HAP-1 (cell line): ENCODE results near the gene TDRD9.

Experiments used
- DNase-seq, 2 experiments: peaks; one replicate each; pipeline ENCODE4 v3.0.0-alpha.2; 2016 to 2020; ENCODE audit warnings: low spot score in 2 of 2
- H3K27me3 ChIP-seq: fragments of 250-450 bp; sonication (Bioruptor Pico); 2 replicates; pipeline ENCODE4 v1.5.1; 2020; ENCODE audit warnings: low read depth, mild to moderate bottlenecking, moderate library complexity
- H3K36me3 ChIP-seq: fragments of 250-450 bp; sonication (Bioruptor Pico); replicated peaks from 2 replicates; pipeline ENCODE4 v1.5.1; 2020; ENCODE audit warnings: mild to moderate bottlenecking
- H3K4me1 ChIP-seq: fragments of 250-450 bp; sonication (Bioruptor Pico); 2 replicates; pipeline ENCODE4 v1.5.1; 2020; ENCODE audit warnings: mild to moderate bottlenecking
- H3K4me3 ChIP-seq: fragments of 250-450 bp; sonication (Bioruptor Pico); 2 replicates; pipeline ENCODE4 v1.5.1; 2020; ENCODE audit warnings: mild to moderate bottlenecking, moderate library complexity
- H3K9me3 ChIP-seq: fragments of 250-450 bp; sonication (Bioruptor Pico); 2 replicates; pipeline ENCODE4 v1.5.1; 2020; ENCODE audit warnings: mild to moderate bottlenecking, moderate library complexity
- in situ Hi-C: fragments of 300-500 bp; cut with MboI; formaldehyde crosslinking; loops from 3 replicates; pipeline ENCODE4 v1.14.3; 2020; ENCODE audit warnings: low sequenced_read_pairs, inconsistent platforms, mixed read lengths

Gene TDRD9

DNA sequence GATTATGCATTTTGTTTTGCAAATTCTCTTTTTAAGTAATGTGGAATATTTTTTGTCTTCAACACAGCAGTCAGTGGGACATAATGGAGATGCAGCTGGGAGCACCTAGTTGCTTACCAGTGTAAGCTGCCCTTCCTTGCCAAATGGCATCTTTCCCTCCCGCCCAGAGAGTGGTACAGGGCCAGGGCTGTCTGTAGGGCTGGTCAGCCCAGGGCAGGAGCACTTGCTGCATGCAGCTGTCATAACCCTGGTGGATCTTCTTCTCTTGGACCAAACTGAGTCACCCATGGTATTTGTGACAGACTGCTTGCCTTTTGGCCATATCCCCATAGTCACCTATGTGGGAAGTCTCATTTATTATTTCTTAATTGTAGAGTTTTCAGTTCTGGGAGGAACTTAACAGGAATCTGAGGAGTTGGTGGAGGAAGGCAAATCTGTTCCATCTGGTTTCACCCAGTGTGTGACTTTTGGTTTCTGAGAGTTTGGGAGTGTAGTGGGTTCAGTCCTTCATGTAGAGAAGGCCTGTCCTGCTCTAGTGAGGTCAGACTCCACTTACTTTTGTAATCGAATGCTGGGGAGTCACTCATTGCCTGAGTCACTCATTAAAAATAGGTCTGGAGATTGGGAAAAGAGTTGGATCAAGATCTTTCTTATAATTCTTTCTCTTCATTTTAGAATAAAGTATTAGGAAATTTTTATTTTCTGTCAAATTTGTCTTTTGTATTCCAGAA, 95.2 kb downstream of the TDRD9 start:
- DNase-seq, result no peak

GRCh38 chr14:104025534-104025933, 97.3 kb downstream of the TDRD9 start:
- Histone ChIP-seq H3K27me3 (peaks cover 8% of the 10 kb centered on the region; the same call in 1 of the 2 replicates), H3K4me1 (no peaks in the 10 kb centered on the region), H3K36me3 (no peaks in the 10 kb centered on the region), H3K9me3 (no peaks in the 10 kb centered on the region), H3K4me3 (no peak overlapping the region)
- in situ Hi-C loops, result no loop called here
- no peak for DNase-seq

More for the DNA sequence above, 95.2 kb downstream of the TDRD9 start:
- Histone ChIP-seq H3K4me3 (no peak overlapping the region), H3K36me3 (no peaks in the 10 kb centered on the region), H3K27me3 (0 out of 2 replicates have a peak, but pooled peaks cover 8% of the 10 kb centered on the region), H3K9me3 (no peaks in the 10 kb centered on the region), H3K4me1 (no peaks in the 10 kb centered on the region)
- in situ Hi-C loops, result no loop called here

- in situ Hi-C loops, result no loop called here
These were observed 97.8 kb downstream of the TDRD9 start for GRCh38 chr14:104026024-104026423.

GRCh38 chr14:104030958-104031357, 102.7 kb downstream of the TDRD9 start:
- Histone ChIP-seq H3K27me3 (peaks cover 11% of the 10 kb centered on the region), H3K4me1 (no peaks in the 10 kb centered on the region), H3K4me3 (no peak overlapping the region), H3K36me3 (no peaks in the 10 kb centered on the region), H3K9me3 (no peaks in the 10 kb centered on the region)
- in situ Hi-C loops, result no loop called here
- DNase-seq, result no peak

More at GRCh38 chr14:104026024-104026423, 97.8 kb downstream of the TDRD9 start:
- Histone ChIP-seq H3K4me1 (no peaks in the 10 kb centered on the region), H3K36me3 (no peaks in the 10 kb centered on the region), H3K4me3 (no peak overlapping the region), H3K9me3 (no peaks in the 10 kb centered on the region), H3K27me3 (peaks cover 8% of the 10 kb centered on the region; the same call in 1 of the 2 replicates)
- DNase-seq, result no peak

GRCh38 chr14:104031384-104031783, 103.1 kb downstream of the TDRD9 start:
- Histone ChIP-seq H3K9me3 (no peaks in the 10 kb centered on the region), H3K36me3 (no peaks in the 10 kb centered on the region), H3K27me3 (peaks cover 11% of the 10 kb centered on the region), H3K4me1 (no peaks in the 10 kb centered on the region), H3K4me3 (no peak overlapping the region)
- in situ Hi-C loops, result no loop called here
- no peak for DNase-seq

DNA sequence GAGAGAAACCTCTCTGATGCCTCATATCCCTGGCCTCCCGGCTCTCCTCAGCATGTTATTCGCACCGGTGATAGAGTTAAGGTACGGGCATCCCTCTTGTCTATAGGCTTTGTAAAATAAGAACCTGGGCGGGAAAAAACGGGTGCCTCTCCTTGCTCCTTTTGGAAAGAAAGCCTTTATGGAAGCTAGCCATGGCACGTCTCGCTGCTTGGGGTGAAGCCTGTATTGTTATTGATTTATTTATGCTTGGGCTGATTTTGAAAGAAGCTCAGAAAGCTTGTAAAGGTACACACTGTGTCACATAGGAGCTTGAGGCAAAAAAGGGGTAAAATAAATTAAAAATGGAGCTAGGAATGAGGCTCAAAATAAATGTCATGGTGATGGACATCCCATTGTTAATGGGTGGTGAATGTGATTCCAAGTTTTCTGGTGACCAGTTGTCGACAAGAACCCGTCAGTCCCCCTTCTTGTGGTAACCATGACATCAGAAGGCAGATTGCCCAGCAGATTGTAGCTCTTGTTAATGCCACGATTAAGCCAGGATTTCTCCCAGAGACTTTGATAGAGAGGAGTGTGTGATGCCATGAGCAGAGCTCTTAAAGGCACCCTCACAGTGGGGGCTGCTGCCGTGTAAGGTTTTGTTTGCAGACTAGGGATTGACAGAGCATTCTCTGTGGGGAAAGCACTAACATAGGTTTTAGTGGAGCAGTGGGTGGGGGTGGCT, 106.9 kb downstream of the TDRD9 start:
- in situ Hi-C loops, result no loop called here

DNA sequence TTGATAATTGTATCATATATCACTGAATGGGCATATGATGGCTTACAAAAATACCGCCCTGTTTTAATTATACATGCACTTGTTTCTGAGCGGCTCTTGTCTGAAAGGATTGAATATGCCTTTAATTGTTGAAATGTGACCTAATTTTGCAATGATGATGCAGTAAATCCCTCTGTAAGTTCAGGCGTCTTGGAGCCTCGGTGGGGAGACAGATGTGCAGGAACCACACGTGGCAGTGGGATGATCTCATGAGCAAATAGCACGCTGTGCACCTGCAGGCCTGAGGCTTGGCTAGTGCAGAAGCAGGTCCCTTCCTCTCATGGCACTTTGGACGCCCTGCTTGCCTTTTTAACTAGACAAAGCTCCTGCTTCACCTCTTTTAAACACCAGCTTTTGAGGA, 108.0 kb downstream of the TDRD9 start:
- Histone ChIP-seq H3K36me3 (no peaks in the 10 kb centered on the region), H3K4me3 (no peak overlapping the region), H3K4me1 (no peaks in the 10 kb centered on the region), H3K27me3 (peaks cover 4% of the 10 kb centered on the region; the same call in 1 of the 2 replicates), H3K9me3 (no peaks in the 10 kb centered on the region)
- in situ Hi-C loops, result no loop called here
- DNase-seq, result no peak

More for the DNA sequence above, 106.9 kb downstream of the TDRD9 start:
- Histone ChIP-seq H3K27me3 (peaks cover 4% of the 10 kb centered on the region; the same call in 1 of the 2 replicates), H3K4me1 (no peaks in the 10 kb centered on the region), H3K36me3 (no peaks in the 10 kb centered on the region), H3K9me3 (no peaks in the 10 kb centered on the region), H3K4me3 (no peak overlapping the region)
- no peak for DNase-seq

DNA sequence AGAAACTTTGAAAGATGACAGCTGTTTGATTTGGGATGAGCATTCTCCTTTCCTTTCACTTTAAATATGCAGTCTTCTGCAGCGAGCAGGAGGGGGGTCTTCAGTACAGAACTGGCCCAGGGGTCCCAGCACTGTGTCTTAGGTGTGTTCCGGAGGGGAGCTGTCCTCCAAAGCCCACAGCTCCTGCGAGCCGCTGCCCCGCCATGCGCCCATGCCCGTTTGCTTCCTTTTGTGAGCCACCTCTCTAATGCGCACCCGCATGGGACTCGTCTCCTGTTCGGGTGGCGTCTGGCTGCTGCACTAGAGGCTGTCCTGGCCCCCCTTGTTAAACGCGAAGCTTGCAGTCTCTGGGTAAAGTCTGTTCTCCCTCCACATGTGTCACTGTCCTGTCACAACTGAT, 108.8 kb downstream of the TDRD9 start:
- no peaks in the 10 kb centered on the region for H3K9me3 ChIP-seq
- no peaks in the 10 kb centered on the region for H3K27me3 ChIP-seq
- in situ Hi-C loops, result no loop called here
- DNase-seq, result no peak
- no peaks in the 10 kb centered on the region for H3K36me3 ChIP-seq
- no peaks in the 10 kb centered on the region for H3K4me1 ChIP-seq
- no peak overlapping the region for H3K4me3 ChIP-seq

DNA sequence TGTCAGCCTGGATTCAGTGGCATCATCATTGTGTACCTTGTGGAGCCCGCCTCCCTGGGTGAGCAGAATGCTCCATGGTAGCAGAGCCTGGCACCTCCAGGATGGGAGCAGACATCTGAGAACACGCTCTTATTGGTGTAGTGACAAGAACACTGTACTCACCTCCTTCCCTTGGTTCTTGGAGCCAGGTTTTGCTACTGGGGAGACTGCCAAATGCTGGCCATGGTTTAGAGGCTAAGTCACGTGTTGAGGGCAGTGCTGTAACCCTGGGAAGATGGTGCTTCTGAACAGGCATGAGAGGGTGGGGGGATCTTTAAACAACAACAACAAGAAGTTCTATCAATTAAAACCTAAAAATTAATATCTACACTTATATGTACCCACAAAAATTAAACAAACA, 109.6 kb downstream of the TDRD9 start:
- DNase-seq, result no peak
- Histone ChIP-seq H3K4me1 (no peaks in the 10 kb centered on the region), H3K4me3 (no peak overlapping the region), H3K9me3 (no peaks in the 10 kb centered on the region), H3K27me3 (no peaks in the 10 kb centered on the region), H3K36me3 (no peaks in the 10 kb centered on the region)
- in situ Hi-C loops, result no loop called here

DNA sequence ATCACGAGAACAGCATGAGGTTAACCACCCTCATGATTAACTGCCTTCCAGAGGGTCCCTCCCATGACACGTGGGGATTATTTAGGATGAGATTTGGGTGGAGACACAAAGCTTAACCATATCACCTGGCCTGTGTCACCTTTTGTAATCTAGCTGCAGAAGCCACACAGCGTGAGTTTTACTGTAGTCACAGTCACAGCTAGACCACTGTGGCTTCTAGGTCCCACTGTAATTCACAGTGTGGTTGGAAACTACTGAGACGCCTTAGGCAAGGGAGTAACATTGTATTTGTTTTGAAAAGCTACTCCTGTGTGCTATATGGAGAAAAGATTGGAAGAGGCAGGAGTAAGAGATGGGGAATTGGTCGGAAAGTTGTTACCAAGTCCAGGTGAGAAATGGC, 111.0 kb downstream of the TDRD9 start:
- no peaks in the 10 kb centered on the region for H3K36me3 ChIP-seq
- in situ Hi-C loops, result no loop called here
- H3K27me3 ChIP-seq, result no peaks in the 10 kb centered on the region
- no peaks in the 10 kb centered on the region for H3K4me1 ChIP-seq
- no peak for DNase-seq
- no peak overlapping the region for H3K4me3 ChIP-seq
- H3K9me3 ChIP-seq, result no peaks in the 10 kb centered on the region

- Histone ChIP-seq H3K36me3 (no peaks in the 10 kb centered on the region), H3K4me3 (no peak overlapping the region), H3K27me3 (no peaks in the 10 kb centered on the region), H3K4me1 (no peaks in the 10 kb centered on the region), H3K9me3 (no peaks in the 10 kb centered on the region)
- DNase-seq, result no peak
- in situ Hi-C loops, result no loop called here
These were observed 112.3 kb downstream of the TDRD9 start for GRCh38 chr14:104040539-104040938.

DNA sequence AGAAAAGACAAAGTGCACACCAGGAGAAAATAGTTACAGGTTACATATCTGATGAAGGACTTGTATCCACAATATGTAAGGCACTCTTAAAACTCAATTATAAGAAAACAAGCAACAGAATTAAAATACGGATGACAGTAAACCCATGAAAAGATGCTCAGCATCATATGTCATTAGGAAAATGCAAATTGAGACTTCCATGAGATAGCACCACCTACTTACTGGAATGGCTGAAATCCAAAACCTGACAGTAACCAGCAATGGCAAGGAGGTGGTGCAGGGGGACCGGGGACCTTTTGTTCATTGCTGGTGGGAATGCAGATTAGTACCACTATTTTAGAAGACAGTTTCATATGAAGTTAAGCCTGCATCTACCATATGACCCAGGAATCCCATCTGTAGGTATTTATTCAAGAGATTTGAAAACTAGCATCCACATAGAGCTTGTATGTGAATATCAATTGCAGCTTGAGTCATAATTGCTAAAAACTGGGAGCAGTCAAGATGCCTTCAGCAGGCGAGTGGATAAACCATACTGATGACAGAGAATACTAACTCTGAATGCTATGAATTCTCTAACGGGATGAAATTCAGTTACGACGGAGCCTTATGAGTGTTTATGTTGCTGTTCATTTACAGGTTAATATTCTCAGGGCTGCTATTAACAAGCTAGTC, 113.3 kb downstream of the TDRD9 start:
- Histone ChIP-seq H3K4me3 (no peak overlapping the region), H3K36me3 (no peaks in the 10 kb centered on the region), H3K4me1 (no peaks in the 10 kb centered on the region), H3K9me3 (no peaks in the 10 kb centered on the region), H3K27me3 (no peaks in the 10 kb centered on the region)
- no peak for DNase-seq
- in situ Hi-C loops, result no loop called here

DNA sequence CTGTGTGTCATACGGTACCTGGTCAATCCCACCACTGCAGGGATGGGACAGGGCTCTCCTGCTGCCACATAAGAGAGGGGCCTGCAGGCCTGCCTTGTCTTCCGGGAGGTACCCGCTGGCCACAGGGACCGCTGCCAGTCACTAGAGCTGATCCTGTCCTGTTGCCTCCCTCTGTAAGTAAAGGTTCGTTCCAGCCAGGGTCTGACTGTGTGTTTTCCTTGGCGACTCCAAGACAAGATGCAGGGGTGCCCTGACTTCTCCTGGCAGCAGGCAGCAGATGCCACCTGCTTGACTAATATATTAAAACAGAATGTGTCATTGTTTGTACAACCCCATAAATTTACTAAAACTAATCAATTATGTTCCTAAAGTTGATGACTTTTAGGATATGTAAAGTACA, 115.8 kb downstream of the TDRD9 start:
- H3K4me1 ChIP-seq, result no peaks in the 10 kb centered on the region
- H3K36me3 ChIP-seq, result no peaks in the 10 kb centered on the region
- in situ Hi-C loops, result no loop called here
- DNase-seq, result no peak
- no peak overlapping the region for H3K4me3 ChIP-seq
- H3K27me3 ChIP-seq, result no peaks in the 10 kb centered on the region
- H3K9me3 ChIP-seq, result no peaks in the 10 kb centered on the region

DNA sequence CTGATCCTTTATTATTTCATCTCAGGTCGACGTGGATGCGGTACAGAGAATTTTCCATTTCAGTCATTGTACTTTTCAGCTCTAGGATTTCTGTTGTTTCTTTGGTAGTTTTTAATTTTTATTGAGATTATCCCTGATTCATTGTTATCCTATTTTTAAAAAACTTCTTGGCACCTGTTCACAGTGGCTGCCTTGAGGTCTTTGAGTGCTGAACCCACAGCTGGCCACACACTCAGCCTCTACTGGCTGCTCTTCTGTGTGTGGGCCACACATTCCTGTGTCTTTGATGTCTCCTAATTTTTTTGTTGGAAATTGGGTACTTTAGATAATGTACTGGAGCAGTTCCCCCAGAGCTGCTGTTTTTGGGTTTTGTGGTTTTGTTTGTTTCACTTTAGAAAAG, 119.5 kb downstream of the TDRD9 start:
- no peaks in the 10 kb centered on the region for H3K9me3 ChIP-seq
- no peaks in the 10 kb centered on the region for H3K4me1 ChIP-seq
- no peak overlapping the region for H3K4me3 ChIP-seq
- in situ Hi-C loops, result no loop called here
- no peaks in the 10 kb centered on the region for H3K36me3 ChIP-seq
- DNase-seq, result no peak
- no peaks in the 10 kb centered on the region for H3K27me3 ChIP-seq
